Urothelium cell line (cell line): ENCODE data around the gene IL12RB2.

Experiments
- DNase-seq: peaks from one replicate; pipeline ENCODE4 v3.0.0; 2011; ENCODE audit warnings: low spot score, mixed read lengths
- FAIRE-seq: peaks from 2 replicates; lab custom pipeline; 2011; peaks lifted over from hg19 to GRCh38; lab: Jason Lieb, UNC

IL12RB2 gene

DNA sequence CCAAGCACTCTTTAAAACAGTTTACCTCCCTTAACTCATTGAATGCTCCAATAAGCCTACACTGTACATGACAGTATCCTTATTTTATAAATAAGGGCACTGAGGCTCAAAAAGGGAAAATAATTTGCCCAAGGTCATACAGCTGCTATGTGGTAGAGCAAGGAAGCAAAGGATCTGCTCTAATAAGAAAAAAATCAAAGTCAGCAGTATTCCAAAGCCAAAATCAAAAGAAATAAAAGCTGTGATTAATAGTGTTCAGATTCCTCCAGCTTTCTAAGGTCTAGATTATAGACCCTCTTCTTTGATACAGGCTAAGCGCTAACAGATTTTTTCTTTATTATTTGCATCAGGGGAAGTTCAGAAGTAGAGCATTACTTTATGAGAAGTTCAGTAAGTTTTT lies 39.3 kb downstream of the IL12RB2 start:
- FAIRE-seq, result no peak
- DNase-seq, result no peak

DNA sequence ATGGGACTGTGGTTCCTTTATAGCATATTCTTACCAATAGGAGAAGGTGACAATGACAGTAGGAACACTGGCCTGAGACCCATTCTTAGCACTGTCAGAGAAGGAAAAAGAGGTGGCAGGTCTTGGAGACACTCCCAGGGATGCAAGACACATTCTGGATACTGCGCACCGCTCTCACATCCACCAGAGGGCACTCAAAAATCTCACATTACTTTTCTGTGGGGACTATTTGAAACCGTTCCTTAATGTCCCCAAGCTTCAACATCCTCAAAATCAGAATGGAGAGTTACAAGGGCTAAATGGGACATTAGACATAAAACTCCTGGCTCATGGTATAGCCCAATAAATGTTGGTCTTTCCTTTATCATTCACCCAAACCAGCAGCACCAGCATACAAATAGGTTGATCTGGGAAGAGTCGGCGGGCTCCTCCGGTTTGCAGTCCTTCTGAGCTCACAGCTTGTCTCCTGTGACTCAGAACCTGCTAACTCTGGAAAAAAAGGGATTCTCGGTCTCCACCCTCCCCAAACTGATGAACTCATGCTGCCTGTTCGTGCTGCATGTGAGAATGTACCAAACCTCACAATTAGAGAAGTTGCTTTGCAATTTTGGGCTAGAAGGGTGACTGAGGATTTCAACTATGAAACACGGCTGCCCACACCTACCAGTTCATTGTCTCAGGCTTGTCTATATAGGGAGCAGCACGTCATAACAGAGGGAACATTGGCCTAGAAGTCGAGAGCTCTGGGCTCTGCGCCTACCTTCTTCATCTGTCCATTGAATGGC lies 40.2 kb downstream of the IL12RB2 start:
- FAIRE-seq, result no peak
- peak; percentile 65 for DNase-seq

DNA sequence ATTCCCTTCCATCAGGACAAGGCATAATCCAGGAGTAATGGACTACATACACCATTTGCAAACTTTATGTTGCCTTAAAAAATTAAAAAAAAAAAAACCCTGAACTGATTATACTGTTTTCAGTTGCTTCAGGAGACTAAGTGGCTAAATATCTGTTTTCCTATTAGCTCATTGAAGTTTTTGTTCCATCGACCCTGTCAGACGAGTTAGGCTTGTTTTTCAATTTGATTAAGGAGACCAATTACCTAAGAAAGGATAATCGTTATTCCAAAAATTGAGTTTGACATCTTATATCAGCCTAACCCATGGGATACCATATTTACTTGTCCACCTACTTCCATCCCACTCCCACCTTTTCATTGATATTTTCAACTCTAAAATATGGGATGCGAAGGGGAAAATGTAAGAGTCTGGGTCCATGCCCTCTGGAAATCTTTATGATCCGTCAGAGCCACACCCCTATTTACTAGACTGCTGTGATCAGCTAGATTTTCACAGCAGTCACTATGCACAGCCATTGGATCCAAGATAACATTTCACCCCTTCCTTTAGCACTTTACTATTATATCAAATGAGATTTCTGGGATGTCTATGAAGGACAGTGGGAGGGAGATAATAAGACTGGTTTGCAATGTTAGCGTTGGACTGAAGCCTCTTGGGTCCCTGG lies 41.0 kb downstream of the IL12RB2 start:
- DNase-seq (no peak), FAIRE-seq (no peak)

DNA sequence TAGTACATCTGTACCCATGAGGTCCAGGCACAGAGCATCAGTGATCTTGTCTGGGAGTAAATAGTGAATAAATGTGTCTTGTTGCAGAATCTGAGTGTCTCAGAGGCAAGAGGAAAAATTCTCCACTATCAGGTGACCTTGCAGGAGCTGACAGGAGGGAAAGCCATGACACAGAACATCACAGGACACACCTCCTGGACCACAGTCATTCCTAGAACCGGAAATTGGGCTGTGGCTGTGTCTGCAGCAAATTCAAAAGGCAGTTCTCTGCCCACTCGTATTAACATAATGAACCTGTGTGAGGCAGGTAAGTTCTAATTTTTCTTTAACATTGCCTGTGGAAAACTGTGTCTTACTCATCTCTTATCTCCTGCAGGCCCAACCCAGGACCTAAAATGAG lies 43.1 kb downstream of the IL12RB2 start:
- DNase-seq, result no peak
- no peak for FAIRE-seq

DNA sequence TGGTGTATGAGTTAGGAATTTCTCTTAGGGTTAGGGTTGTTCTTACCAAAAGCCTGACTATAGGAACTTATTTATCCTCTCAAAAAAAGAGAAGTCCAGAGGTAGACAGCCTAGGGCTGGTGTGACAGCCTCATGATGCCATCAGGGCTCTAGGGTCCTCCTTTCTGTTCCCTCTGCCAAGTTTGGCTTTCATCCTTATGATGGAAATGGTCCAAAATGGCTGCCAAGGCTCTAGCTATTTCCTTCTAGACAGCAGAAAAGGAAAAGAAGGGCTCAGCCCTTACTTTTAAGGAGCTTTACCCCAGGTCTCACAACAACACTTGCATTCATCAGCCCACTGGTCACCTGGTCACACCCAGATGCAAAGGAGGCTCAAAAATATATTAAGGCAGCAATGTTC lies 44.5 kb downstream of the IL12RB2 start:
- DNase-seq, result no peak
- no peak for FAIRE-seq

DNA sequence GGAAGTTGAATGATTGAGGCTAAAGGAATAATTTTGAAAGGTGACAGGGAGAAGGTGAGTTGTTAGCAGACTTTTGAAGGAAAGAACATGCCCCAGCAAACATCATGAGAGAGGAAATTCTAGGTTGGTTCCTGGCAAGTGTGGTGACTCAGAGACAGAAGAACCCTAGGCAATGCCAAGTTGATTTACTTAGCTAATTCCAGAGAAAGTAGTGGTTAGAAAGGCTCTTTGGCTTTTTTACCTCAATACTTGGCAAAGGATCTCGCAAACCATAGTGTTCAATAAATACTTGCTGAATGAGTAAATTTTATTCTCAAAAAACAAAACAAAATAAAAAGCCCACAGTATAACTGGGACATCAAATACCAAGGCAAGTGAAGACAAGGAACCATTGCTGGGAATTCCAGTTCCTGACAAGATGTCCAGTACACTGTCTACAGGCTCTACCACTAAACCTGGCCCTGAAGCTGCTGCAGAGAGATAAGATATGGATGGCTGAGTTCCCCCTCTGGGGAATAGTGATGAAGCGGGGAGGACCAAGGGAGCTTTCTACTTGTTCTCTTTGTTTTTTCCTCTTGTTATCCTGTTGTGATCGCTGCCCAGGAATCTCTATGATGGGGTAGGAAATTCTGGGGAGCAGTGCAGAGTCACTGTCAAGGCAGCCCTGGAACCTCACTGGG lies 48.2 kb downstream of the IL12RB2 start:
- FAIRE-seq (no peak), DNase-seq (peak; percentile 38)

DNA sequence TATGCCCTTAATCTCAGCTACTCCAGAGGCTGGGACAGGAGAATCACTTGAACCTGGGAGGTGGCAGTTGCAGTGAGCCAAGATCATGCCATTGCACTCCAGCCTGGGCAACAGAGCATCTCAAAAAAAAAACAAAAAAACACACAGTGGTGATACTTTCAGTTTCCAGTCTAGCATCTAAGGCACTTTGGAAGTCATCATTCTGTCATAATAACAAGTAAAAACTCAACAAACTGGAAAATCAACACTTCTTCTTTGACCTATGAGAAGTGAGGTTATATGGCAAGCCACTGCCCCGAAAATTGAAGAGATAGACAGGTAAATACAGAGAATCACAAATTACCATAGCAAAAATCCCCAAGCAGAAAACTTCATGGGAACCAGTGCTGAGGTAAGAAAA lies 51.9 kb downstream of the IL12RB2 start:
- no peak for FAIRE-seq

DNA sequence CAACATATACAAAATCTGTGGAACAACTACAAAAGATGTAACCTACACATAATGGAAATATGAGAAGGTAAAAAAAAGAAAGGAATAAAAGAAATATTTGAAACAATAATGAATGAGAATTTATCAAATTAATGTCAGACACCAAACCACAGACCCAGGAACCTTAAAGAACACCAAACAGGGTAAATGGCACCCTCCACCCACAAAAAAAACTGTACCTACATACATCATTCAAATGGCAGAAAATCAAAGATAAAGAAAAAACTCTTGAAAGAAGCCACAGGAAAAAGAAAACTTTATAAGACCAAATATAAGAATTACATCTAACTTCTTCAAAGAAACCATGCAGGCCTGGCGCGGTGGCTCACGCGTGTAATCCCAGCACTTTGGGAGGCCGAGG lies 54.0 kb downstream of the IL12RB2 start:
- DNase-seq (no peak), FAIRE-seq (no peak)

More for the DNA sequence above, 51.9 kb downstream of the IL12RB2 start:
- no peak for DNase-seq

DNA sequence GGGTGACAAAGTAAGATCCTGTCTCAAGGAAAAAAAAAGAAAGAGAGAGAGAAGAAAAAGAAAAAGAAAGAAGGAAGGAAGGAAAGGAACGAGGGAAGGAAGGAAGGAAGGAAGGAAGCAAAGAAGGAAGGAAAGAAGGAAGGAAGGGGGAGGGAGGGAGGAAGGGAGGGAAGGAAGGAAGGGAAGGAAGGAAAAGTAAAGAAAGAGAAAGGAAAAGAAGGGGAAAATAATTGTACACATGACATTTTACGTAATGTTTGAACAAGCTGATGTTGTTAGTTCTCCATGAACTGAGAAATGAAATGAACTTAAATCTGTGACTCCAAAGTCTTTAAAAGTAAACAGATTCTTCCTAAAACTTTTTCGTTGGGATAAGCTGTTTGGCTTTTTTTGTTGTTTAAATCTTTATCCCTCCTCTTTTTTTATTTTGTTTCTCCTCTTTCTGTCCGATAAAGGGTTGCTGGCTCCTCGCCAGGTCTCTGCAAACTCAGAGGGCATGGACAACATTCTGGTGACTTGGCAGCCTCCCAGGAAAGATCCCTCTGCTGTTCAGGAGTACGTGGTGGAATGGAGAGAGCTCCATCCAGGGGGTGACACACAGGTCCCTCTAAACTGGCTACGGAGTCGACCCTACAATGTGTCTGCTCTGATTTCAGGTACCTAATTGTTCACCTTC lies 59.8 kb downstream of the IL12RB2 start:
- FAIRE-seq, result no peak
- DNase-seq, result peak; percentile 56

DNA sequence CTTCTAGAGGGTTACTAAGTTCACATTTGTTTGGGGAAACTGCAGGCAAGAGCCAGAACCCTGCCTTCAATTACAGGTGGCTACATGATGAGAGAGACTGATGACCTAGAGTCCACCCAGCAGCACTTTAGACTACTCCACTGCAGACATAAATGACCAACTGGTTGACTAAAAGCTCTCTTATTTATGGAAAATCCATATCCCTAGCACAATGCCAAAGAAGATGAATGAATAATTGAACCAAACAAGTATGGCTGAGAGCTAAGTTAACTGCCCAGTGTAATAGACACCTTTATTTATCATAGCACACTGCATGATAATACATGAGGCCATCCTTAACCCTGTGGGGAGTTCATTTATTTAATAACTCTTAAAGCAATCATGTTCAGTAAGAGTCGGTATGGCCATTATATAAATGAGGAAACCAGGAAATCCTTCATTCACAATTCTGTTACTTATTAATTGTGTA lies 60.4 kb downstream of the IL12RB2 start:
- no peak for FAIRE-seq
- DNase-seq, result no peak

DNA sequence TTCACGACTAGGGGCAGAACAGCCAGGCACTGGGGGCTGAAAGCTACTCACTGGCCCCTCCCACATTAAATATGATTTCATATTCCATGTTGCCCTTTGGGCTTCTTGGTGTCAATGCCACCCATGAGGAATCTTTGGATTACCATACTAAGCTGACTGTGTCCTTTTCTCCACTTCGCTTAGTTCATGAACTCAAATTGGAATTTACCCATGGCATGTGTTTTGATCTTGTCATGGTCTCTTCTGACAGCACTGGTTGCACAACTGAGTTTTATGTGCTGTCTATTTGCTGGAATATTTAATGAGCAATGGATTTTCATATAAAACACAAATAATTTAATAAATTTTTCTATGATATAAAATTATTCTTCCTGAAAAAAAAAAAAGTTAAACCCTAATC lies 63.4 kb downstream of the IL12RB2 start:
- FAIRE-seq (no peak), DNase-seq (no peak)

DNA sequence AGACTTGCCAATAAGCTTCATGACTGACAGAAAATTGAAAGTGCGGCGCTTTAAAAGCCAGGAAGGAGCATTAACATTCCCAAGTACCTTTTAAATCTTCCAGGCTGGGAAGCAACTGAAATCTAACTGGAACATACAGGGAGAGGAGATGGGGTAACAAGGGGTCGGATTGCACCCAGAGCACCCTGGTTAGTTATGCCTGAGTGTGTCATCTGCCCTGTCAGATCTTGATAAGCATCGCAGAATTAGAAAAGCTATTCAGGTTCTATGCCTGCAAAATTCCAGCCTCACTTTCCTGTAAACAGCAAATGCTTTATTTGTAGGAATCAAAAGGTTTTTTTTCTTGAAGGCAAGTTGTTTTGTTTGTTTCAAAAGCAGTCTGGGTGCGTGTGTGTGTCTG lies 64.0 kb downstream of the IL12RB2 start:
- DNase-seq, result no peak
- no peak for FAIRE-seq

DNA sequence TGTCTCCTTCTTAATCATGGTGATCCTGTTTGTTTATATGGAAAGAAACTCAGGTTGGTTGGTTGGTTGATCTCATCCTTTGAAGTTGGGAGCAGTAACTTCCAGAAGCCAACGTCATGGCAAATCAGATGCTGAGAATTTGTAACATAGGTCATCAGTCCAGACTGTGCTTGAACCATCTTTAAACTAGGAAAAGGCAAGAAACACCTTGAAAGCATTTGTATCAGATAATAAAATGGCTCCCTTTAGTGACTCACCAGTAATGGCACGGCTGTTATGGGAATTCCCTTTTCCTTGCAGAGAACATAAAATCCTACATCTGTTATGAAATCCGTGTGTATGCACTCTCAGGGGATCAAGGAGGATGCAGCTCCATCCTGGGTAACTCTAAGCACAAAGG lies 64.5 kb downstream of the IL12RB2 start:
- FAIRE-seq (no peak), DNase-seq (no peak)

DNA sequence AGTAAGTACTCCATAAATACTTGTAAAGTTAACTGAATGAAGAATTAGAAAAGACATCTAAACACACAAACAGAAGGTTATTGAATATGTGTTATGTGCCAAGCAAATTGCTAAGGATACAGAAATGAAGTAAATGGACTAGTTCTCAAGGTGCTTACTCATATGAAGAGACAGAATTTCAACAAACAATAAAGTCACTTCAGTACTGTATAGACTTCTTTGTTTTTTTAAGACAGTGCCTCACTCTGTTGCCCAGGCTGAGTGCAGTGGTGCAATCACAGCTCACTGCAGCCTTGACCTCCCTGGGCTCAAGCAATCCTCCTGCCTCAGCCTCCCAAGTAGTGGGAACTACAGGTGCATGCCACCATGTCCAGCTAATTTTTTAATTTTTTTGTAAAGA lies 65.2 kb downstream of the IL12RB2 start:
- no peak for FAIRE-seq
- DNase-seq, result no peak

DNA sequence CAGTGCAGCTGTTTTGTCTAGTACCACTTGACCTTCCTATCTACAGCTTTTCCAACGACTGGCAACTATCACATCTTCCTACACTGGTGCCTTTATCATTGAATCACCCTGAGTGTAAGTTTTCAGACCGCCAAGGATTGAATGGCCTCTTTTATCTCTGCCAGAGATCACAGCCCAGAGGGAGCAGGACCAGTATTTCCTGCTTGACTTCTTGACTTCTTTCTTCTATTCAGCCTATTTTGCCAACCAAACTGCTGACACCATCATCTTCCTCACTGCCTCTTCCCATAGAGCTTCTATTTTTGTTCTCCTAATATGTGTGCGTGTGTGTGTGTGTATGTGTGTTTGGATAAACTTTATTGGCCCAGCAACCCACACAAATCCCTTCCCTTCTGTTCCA lies 68.7 kb downstream of the IL12RB2 start:
- FAIRE-seq (no peak), DNase-seq (no peak)

DNA sequence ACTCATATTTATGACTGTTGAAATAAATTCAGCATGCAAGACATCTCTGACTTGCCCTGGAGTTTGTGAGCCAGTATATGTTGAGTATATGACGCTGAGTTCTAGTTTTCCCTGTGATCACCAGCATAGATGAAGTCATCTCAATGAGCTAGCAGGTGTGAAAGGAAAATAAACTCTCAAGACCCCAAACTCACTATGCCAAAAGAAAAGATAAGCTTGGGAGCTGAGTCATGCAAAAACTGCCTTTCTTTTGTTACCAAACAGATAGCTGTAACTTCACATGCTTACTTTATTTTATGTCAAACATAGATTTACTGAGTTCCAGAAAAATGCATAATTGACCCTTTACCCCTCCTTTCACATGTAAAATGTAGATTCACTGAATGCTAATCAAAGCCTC lies 69.6 kb downstream of the IL12RB2 start:
- DNase-seq (no peak), FAIRE-seq (no peak)

DNA sequence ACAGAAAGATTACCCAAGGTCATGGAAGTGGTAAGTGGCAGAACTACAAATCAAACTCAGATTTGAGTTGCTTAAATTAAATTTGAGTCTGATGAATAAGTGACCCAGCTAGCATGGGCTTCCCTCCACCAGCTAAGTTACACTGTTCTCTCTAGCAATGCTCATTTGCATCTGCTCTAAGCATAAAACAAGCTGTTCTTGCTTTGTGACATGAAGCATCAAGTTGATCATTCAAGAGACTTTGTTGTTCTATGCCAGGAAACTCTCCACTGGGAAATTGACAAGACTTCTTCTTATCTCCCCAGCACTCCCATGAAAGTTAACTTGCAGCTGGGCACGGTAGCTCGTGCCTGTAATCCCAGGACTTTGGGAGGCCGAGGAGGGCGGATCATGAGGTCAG lies 73.5 kb downstream of the IL12RB2 start:
- FAIRE-seq (no peak), DNase-seq (no peak)

DNA sequence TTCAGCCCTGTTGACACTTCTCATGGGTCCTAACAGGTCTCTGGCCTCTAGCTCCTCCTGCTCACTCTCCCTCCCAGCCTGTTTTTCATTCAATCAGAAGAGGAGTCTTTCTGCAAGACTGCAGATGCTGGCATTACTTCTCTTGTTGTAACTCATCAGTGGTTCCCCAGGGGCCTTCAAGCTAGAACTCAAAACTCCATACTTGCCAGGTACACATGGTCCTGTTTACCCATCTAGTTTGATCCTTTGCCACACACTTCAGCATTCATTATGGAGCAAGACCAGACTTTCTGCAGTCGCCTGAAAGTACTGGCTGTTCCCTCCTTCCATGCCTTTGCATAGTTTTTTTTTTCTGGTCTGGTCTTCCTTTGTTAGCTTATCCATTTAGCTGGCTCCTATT lies 74.6 kb downstream of the IL12RB2 start:
- no peak for FAIRE-seq
- no peak for DNase-seq

DNA sequence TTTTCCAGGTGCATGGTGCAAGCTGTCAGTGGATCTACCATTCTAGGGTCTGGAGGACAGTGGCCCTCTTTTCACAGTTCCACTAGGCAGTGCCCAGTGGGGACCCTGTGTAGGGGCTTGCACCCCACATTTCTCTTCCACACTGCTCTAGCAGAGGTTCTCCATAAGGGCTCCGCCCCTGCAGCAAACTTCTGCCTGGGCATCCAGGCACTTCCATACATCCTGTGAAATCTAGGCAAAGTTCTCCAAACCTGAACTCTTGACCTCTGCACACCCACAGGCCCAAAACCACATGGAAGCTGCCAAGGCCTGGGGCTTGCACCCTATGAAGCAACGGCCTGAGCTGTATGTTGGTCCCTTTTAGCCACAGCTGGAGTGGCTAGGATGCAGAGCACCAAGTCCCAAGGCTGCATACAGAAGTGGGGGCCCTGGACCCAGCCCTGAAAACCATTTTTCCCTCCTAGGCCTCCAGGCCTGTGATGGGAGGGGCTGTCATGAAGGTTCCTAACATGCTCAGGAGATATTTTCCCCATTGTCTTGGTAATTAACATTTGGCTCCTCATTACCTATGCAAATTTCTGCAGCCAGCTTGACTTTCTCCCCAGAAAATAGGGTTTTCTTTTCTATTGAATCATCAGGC lies 76.4 kb downstream of the IL12RB2 start:
- no peak for FAIRE-seq
- DNase-seq, result no peak

DNA sequence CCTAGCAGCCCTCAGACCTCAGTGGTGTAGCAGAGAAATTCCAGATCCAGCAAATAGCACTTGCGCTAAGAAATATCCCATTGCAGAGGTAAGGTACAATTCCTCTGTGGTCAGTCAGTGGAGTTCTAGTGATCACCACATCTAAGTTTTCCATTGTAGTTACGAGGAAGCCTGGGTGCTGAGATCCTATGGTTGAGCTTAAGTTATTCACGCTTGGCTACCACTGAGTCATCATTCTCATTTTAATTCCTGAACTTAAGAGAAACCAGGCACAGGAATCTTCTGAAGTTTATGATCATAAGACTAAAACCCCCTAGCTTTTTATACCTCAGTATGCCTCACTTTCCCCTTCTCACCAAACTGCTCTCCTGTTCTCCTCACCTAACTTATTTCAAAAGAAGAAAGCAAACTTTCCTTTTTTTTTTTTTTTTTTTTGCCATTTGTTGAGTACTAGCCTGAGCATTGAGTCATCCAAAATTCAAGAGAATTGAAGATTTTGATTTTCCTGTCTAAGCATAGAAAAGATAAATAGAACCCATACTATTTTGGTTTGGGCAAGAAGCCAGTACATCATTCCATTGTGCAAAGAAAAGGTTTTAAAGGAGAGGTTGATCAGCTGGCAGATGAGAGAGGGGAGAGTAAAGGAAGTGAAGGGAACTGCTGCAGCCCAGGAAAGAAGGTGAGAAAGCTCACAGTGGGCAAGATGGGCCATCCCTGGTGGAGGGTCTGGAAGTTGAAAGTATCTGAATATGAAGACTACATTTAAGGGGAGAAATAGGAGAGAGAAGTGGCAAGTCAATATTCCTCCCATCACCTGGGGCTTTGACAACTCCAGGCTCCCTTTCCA lies 82.6 kb downstream of the IL12RB2 start:
- FAIRE-seq, result no peak
- DNase-seq, result peak; percentile 20
